Sigmoid colon (tissue), 7 donors: ENCODE measurements around the gene HDAC4. TPM values are rescaled to one million over a fixed set of nuclear protein-coding genes. Genes with fewer than 3 reads are reported as not detected.

Source experiments
- DNase-seq: peaks from one replicate; pipeline ENCODE4 v3.0.0-alpha.2; 2019
- H3K27ac ChIP-seq, 4 donors: fragments of 200-600 bp; sonication (generic); one replicate each; pipeline ENCODE4 v1.5.1; 2016 to 2019; ENCODE audit warnings: mild to moderate bottlenecking in 1 of 4
- H3K27me3 ChIP-seq, 3 donors: fragments of 200-600 bp; sonication (generic); one replicate each; pipeline ENCODE4 v1.5.1; 2019; ENCODE audit warnings: mild to moderate bottlenecking in 1 of 3
- H3K36me3 ChIP-seq, 4 donors: fragments of 200-600 bp; sonication (generic); one replicate each; pipeline ENCODE4 v1.5.1; 2016 to 2019
- H3K4me1 ChIP-seq, 4 donors: fragments of 200-600 bp; sonication (generic); one replicate each; pipeline ENCODE4 v1.5.1; 2017 to 2019
- H3K4me3 ChIP-seq, 4 donors: fragments of 200-600 bp; sonication (generic); one replicate each; pipeline ENCODE4 v1.5.1; 2017 to 2019; ENCODE audit warnings: mild to moderate bottlenecking in 2 of 4, moderate library complexity in 1 of 4
- H3K9me3 ChIP-seq, 4 donors: fragments of 200-600 bp in 3 of 4; sonication (generic) in 3 of 4; one replicate each; pipeline versions ENCODE4 v1.5.1 to v1.6.1; 2013 to 2019
- EP300 ChIP-seq, 4 donors: sonication (generic); formaldehyde crosslinking; IDR thresholded peaks; one replicate each; pipeline ENCODE4 v1.6.1; 2017; ENCODE audit warnings: antibody characterized with exemption in 4 of 4
- POLR2A ChIP-seq, 2 donors: fragments of 450-650 bp; IDR thresholded peaks; one replicate each; pipeline ENCODE4 v1.6.1; 2016; ENCODE audit warnings: antibody characterized with exemption in 2 of 2, mild to moderate bottlenecking in 2 of 2, moderate library complexity in 2 of 2
- POLR2AphosphoS5 ChIP-seq, 4 donors: sonication (generic); formaldehyde crosslinking; IDR thresholded peaks; one replicate each; pipeline ENCODE4 v1.6.1; 2017; ENCODE audit warnings: antibody characterized with exemption in 4 of 4
- WGBS, 2 donors: extraction: QIAGEN DNeasy Blood & Tissue Kit; methylation state at CpG; one replicate each; pipeline ENCODE4 v1.1.7; 2013; 5-methylcytosine and 5-hydroxymethylcytosine counted together
- intact Hi-C: fragments of 100-400 bp; cut with DNase I; formaldehyde crosslinking; loops from one replicate; pipeline ENCODE4 v1.15.1; 2023
- polyA plus RNA-seq, 3 donors: library from polyadenylated mRNA; stranded (reverse); fragments of 200-250 nt; gene quantifications; one replicate each; pipeline ENCODE4 v1.2.3, GENCODE V29; 2013
- total RNA-seq, 4 donors: library from RNA; depleted of rRNA; stranded (reverse); fragments of >200 nt; gene quantifications; one replicate each; pipeline ENCODE4 v1.1.0, GENCODE V29; 2016
- TF ChIP-seq, protein P1 (sequence below), 4 experiments: fragments of 450-650 bp in 3 of 4; fragments of 200-600 bp in 1 of 4; IDR thresholded peaks; one replicate each; pipeline ENCODE4 v1.5.1; 2016 to 2019; ENCODE audit warnings: antibody characterized with exemption in 4 of 4, mild to moderate bottlenecking in 3 of 4, moderate library complexity in 2 of 4
- donor health status: healthy with polysubstance abuse.
- donor health status: Bipolar disorder and iron deficiency.
- donor health status: healthy.

The HDAC4 gene
- total and polyA plus RNA-seq, 7 donors: 1.8 to 196 (median 77.0) TPM

DNA sequence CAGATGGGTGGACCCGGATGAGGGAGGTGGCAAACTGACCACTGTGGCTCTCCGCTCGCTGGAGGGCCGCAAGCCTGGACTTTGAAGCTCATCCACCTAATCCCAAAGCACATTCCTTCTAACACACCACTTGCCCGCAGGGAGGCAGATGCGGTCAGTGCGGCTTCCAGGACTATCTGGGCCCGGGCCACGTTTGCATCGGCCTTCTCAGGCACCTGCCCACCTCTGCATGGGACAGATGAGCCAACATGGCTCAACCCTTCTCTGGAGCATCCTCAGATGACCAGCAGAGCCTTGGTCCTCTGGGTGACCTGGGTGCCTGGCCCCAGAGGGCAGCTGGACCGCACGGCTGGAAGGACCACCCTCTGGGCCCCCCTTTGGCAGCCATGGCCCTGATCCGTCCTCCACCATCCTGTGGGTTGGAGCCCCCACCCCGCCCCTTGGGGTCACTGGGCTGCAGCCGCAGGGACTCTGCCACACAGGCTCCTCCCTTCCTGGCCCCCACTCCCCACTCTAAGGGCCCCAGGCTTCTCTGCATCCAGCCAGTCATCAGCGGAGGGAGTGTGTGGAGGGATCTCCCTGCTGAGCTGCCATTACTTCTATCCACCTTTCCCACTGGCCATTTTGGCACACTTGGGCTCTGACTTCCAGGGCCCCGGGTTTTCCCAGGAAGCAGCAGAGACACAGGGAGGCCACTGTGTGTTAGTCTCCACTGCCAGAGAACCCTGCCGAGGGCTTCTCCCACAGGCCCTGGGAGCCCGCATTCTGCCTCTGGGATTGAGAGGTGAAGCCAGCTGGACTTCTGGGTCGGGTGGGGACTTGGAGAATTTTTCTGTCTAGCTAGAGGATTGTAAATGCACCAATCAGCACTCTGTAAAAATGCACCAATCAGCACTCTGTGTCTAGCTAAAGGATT is 12.3 kb downstream of the HDAC4 start:
- H3K27ac ChIP-seq: no peak overlapping the region
- WGBS, 2 donors: 94% methylated on average over 20 of the region's 20 CpGs

GRCh38 chr2:239387811-239388210 is 13.0 kb downstream of the HDAC4 start:
- no peaks in the 10 kb centered on the region for H3K9me3 ChIP-seq
- 94 to 97% methylated on average over 17 of the region's 17 CpGs for WGBS, 2 donors
- H3K4me1 ChIP-seq: peaks cover 0 to 54% (median 51%) of the 10 kb centered on the region in 4 donors
- peaks cover 0 to 23% (median 0%) of the 10 kb centered on the region in 4 donors for H3K36me3 ChIP-seq
- intact Hi-C loops: no loop called here
- H3K27me3 ChIP-seq: no peaks in the 10 kb centered on the region
- H3K27ac ChIP-seq: peak overlapping the region in 1 of 4 donors; percentile 43
- H3K4me3 ChIP-seq: no peak overlapping the region
- TF ChIP-seq, protein P1, sequence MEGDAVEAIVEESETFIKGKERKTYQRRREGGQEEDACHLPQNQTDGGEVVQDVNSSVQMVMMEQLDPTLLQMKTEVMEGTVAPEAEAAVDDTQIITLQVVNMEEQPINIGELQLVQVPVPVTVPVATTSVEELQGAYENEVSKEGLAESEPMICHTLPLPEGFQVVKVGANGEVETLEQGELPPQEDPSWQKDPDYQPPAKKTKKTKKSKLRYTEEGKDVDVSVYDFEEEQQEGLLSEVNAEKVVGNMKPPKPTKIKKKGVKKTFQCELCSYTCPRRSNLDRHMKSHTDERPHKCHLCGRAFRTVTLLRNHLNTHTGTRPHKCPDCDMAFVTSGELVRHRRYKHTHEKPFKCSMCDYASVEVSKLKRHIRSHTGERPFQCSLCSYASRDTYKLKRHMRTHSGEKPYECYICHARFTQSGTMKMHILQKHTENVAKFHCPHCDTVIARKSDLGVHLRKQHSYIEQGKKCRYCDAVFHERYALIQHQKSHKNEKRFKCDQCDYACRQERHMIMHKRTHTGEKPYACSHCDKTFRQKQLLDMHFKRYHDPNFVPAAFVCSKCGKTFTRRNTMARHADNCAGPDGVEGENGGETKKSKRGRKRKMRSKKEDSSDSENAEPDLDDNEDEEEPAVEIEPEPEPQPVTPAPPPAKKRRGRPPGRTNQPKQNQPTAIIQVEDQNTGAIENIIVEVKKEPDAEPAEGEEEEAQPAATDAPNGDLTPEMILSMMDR (IDR thresholded peaks at IDR 0.05): no peak
- TF ChIP-seq POLR2AphosphoS5 (IDR thresholded peaks at IDR 0.05): no peak
- TF ChIP-seq EP300 (IDR thresholded peaks at IDR 0.05): no peak
- no peak for TF ChIP-seq POLR2A (IDR thresholded peaks at IDR 0.05)
- DNase-seq: no peak

More for the DNA sequence above, 12.3 kb downstream of the HDAC4 start:
- H3K9me3 ChIP-seq: no peaks in the 10 kb centered on the region
- no peaks in the 10 kb centered on the region for H3K27me3 ChIP-seq
- no peak for TF ChIP-seq EP300 (IDR thresholded peaks at IDR 0.05)
- TF ChIP-seq POLR2A (IDR thresholded peaks at IDR 0.05): no peak
- no peak for TF ChIP-seq POLR2AphosphoS5 (IDR thresholded peaks at IDR 0.05)
- TF ChIP-seq, protein P1 (IDR thresholded peaks at IDR 0.05): no peak
- H3K36me3 ChIP-seq: peaks cover 0 to 19% (median 0%) of the 10 kb centered on the region in 4 donors
- peaks cover 0 to 57% (median 54%) of the 10 kb centered on the region in 4 donors for H3K4me1 ChIP-seq
- no peak for DNase-seq
- no peak overlapping the region for H3K4me3 ChIP-seq
- intact Hi-C loops: no loop called here

GRCh38 chr2:239386872-239387445 is 13.9 kb downstream of the HDAC4 start:
- Histone ChIP-seq H3K27ac (peak overlapping the region in 2 of 4 donors; percentile 6 to 43), H3K27me3 (no peaks in the 10 kb centered on the region), H3K9me3 (no peaks in the 10 kb centered on the region), H3K4me3 (no peak overlapping the region), H3K4me1 (peaks cover 0 to 46% (median 43%) of the 10 kb centered on the region in 4 donors), H3K36me3 (peaks cover 0 to 23% (median 0%) of the 10 kb centered on the region in 4 donors)
- WGBS, 2 donors: 93 to 96% methylated on average over 22 of the region's 22 CpGs
- no peak for TF ChIP-seq EP300 (IDR thresholded peaks at IDR 0.05)
- TF ChIP-seq POLR2AphosphoS5 (IDR thresholded peaks at IDR 0.05): no peak
- TF ChIP-seq, protein P1 (IDR thresholded peaks at IDR 0.05): no peak
- TF ChIP-seq POLR2A (IDR thresholded peaks at IDR 0.05): no peak
- no peak for DNase-seq
- intact Hi-C loops: no loop called here

DNA sequence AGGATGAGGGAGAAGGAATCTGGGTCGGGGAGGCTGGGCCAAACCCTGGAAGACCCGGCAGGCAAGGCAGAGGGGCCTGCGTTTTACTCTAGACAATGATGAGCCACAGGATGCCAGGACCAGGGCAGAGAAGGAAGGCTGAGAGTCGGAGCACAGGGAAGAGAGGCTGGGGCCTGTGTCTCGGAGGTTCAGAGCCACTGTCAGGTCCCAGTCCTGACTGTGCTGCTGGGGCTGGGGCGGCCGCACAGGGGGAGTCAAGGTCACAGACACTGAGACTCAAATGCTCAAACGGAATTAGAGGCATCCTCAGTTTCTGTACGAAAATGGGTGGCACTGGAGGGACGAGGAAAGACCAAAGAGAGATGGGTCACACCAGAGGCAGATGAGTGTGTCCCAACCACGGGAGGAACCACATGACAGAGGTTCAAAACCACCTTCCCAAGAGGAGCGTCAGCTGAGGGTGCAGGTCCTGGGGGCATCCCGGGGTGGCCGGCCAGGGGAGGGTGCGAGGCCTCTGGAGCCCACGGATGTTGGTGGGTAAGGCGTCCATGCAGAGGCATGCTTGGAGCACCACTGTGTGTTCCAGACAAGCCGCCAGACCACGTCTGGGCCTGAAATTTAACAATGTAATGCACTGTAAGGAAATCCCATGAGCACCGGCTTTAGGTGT is 14.7 kb downstream of the HDAC4 start:
- H3K4me3 ChIP-seq: no peak overlapping the region
- H3K27ac ChIP-seq: peak overlapping the region in 2 of 4 donors; percentile 6 to 43
- H3K27me3 ChIP-seq: no peaks in the 10 kb centered on the region
- H3K9me3 ChIP-seq: no peaks in the 10 kb centered on the region
- H3K4me1 ChIP-seq: peaks cover 0 to 43% (median 38%) of the 10 kb centered on the region in 4 donors
- H3K36me3 ChIP-seq: peaks cover 0 to 23% (median 0%) of the 10 kb centered on the region in 4 donors
- peak; percentile 54 for DNase-seq
- no peak for TF ChIP-seq POLR2A (IDR thresholded peaks at IDR 0.05)
- TF ChIP-seq, protein P1 (IDR thresholded peaks at IDR 0.05): no peak
- no peak for TF ChIP-seq EP300 (IDR thresholded peaks at IDR 0.05)
- TF ChIP-seq POLR2AphosphoS5 (IDR thresholded peaks at IDR 0.05): no peak
- 90 to 94% methylated on average over 20 of the region's 20 CpGs for WGBS, 2 donors
- intact Hi-C loops: no loop called here
